Keratinocyte (primary cell): ENCODE results near the gene GLI2. TPM values are rescaled to one million over a fixed set of nuclear protein-coding genes. Genes with fewer than 3 reads are reported as not detected.

Source experiments
- DNase-seq: peaks from one replicate; pipeline ENCODE4 v3.0.0-alpha.2; 2011; ENCODE audit warnings: low read depth, missing footprints, low spot score
- FAIRE-seq: peaks from 2 replicates; lab custom pipeline; 2011; peaks lifted over from hg19 to GRCh38; lab: Jason Lieb, UNC
- H2AFZ ChIP-seq: 2 replicates; pipeline ENCODE4 v1.6.0; 2012; ENCODE audit warnings: low read length, control low read depth, inconsistent platforms; ENCODE audit not compliant: control insufficient read depth
- H3K27ac ChIP-seq: 2 replicates; pipeline ENCODE4 v1.5.1; 2011; ENCODE audit warnings: low read length; ENCODE audit not compliant: control insufficient read depth, insufficient read depth
- H3K27me3 ChIP-seq: 3 replicates; pipeline ENCODE4 v1.6.0; 2011; ENCODE audit warnings: low read length; ENCODE audit not compliant: control insufficient read depth, insufficient read depth; ENCODE audit errors: extremely low read depth
- H3K36me3 ChIP-seq, 2 experiments: 2 replicates in 1 of 2; 3 replicates in 1 of 2; pipeline ENCODE4 v1.5.1; 2011; ENCODE audit warnings: low read length in 2 of 2, mild to moderate bottlenecking in 1 of 2; ENCODE audit not compliant: control insufficient read depth in 2 of 2, insufficient read depth in 2 of 2; ENCODE audit errors: extremely low read depth in 1 of 2
- H3K4me1 ChIP-seq: 3 replicates; pipeline ENCODE4 v1.5.1; 2011; ENCODE audit warnings: low read length; ENCODE audit not compliant: control insufficient read depth, insufficient read depth; ENCODE audit errors: extremely low read depth
- H3K4me2 ChIP-seq: 3 replicates; pipeline ENCODE4 v1.6.0; 2011; ENCODE audit warnings: low read depth, low read length; ENCODE audit not compliant: control insufficient read depth, insufficient read depth; ENCODE audit errors: extremely low read depth
- H3K4me3 ChIP-seq, 3 experiments: fragments of 200-600 bp in 1 of 3; sonication (generic) in 1 of 3; 2 replicates in 2 of 3; 3 replicates in 1 of 3; pipeline ENCODE4 v1.5.1; 2011 to 2016; ENCODE audit warnings: low read length in 3 of 3, mild to moderate bottlenecking in 3 of 3, control low read depth in 2 of 3, inconsistent platforms in 1 of 3, low read depth in 1 of 3, mixed read lengths in 1 of 3, mixed run types in 1 of 3, moderate library complexity in 1 of 3; ENCODE audit not compliant: control insufficient read depth in 2 of 3, insufficient read depth in 2 of 3; ENCODE audit errors: extremely low read depth in 1 of 3
- H3K79me2 ChIP-seq: 2 replicates; pipeline ENCODE4 v1.6.0; 2012; ENCODE audit warnings: low read length; ENCODE audit not compliant: control insufficient read depth, insufficient read depth
- H3K9ac ChIP-seq: 3 replicates; pipeline ENCODE4 v1.6.0; 2011; ENCODE audit warnings: low read length; ENCODE audit not compliant: control insufficient read depth, insufficient read depth; ENCODE audit errors: extremely low read depth
- H3K9me1 ChIP-seq: 3 replicates; pipeline ENCODE4 v1.6.0; 2011; ENCODE audit warnings: low read length; ENCODE audit not compliant: control insufficient read depth, insufficient read depth; ENCODE audit errors: extremely low read depth
- H3K9me3 ChIP-seq: 2 replicates; pipeline ENCODE4 v1.5.1; 2012; ENCODE audit warnings: low read depth, low read length; ENCODE audit not compliant: control insufficient read depth
- H4K20me1 ChIP-seq: 3 replicates; pipeline ENCODE4 v1.6.0; 2011; ENCODE audit warnings: low read length; ENCODE audit not compliant: control insufficient read depth, insufficient read depth; ENCODE audit errors: extremely low read depth
- EZH2 ChIP-seq: IDR thresholded peaks from one replicate; pipeline ENCODE4 v1.6.1; 2012; ENCODE audit warnings: inconsistent platforms, mild to moderate bottlenecking, low read length, moderate library complexity
- dilution Hi-C: fragments of 300-500 bp; cut with MboI; formaldehyde crosslinking; loops from one replicate; pipeline ENCODE4 v1.7.0; 2020; ENCODE audit warnings: low sequenced_read_pairs; ENCODE audit not compliant: extremely low pct_ligation_motif_present
- polyA plus RNA-seq, 5 experiments: library from polyadenylated mRNA; depleted of rRNA in 3 of 5; stranded (reverse) in 3 of 5; stranded (forward) in 1 of 5; unstranded in 1 of 5; fragments of >200 nt; gene quantifications; 1 replicate in 1 of 5; 2 replicates in 3 of 5; 3 replicates in 1 of 5; pipeline versions ENCODE4 v1.2.1 to v1.2.3, GENCODE V29; 2011 to 2012; ENCODE audit warnings: missing spikeins in 2 of 5, low read depth in 1 of 5, low replicate concordance in 1 of 5
- TF ChIP-seq, protein P1 (sequence below), 3 experiments: IDR thresholded peaks in 1 of 3; conservative IDR thresholded peaks in 1 of 3; optimal IDR thresholded peaks in 1 of 3; 2 replicates in 2 of 3; 3 replicates in 1 of 3; pipeline versions ENCODE3 to v1.5.1; 2011; ENCODE audit warnings: low read length in 3 of 3, mild to moderate bottlenecking in 3 of 3, moderate library complexity in 2 of 3, control low read depth in 1 of 3, inconsistent platforms in 1 of 3; ENCODE audit not compliant: insufficient read depth in 2 of 3; ENCODE audit errors: extremely low read depth in 1 of 3

Gene GLI2
- polyA plus RNA-seq, 1 donor (not counting 4 experiments of a cell fraction or from before 2014, with no cell fraction given), result 0.04 TPM

GRCh38 chr2:120716641-120717585 lies 18.8 kb upstream of the GLI2 start:
- H3K9ac ChIP-seq, result no peak overlapping the region
- DNase-seq (no peak), FAIRE-seq (no peak)
- dilution Hi-C loops, result no loop called here
- H3K4me3 ChIP-seq, result no peak overlapping the region
- H3K4me2 ChIP-seq, result no peak overlapping the region
- H2AFZ ChIP-seq, result no peak overlapping the region
- no peaks in the 10 kb centered on the region for H4K20me1 ChIP-seq
- H3K9me1 ChIP-seq, result no peaks in the 10 kb centered on the region
- no peak overlapping the region for H3K27ac ChIP-seq
- H3K79me2 ChIP-seq, result no peaks in the 10 kb centered on the region
- H3K36me3 ChIP-seq, result no peaks in the 10 kb centered on the region
- no peak for TF ChIP-seq EZH2
- TF ChIP-seq, protein P1, sequence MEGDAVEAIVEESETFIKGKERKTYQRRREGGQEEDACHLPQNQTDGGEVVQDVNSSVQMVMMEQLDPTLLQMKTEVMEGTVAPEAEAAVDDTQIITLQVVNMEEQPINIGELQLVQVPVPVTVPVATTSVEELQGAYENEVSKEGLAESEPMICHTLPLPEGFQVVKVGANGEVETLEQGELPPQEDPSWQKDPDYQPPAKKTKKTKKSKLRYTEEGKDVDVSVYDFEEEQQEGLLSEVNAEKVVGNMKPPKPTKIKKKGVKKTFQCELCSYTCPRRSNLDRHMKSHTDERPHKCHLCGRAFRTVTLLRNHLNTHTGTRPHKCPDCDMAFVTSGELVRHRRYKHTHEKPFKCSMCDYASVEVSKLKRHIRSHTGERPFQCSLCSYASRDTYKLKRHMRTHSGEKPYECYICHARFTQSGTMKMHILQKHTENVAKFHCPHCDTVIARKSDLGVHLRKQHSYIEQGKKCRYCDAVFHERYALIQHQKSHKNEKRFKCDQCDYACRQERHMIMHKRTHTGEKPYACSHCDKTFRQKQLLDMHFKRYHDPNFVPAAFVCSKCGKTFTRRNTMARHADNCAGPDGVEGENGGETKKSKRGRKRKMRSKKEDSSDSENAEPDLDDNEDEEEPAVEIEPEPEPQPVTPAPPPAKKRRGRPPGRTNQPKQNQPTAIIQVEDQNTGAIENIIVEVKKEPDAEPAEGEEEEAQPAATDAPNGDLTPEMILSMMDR (optimal IDR thresholded peaks at IDR 0.05 in 1 of 3, IDR thresholded peaks at IDR 0.05 in 1 of 3, conservative IDR thresholded peaks at IDR 0.05 in 1 of 3; ENCODE audit: extremely low read depth in 1 of 3, insufficient read depth in 2 of 3, low read length in 3 of 3), result no peak
- H3K27me3 ChIP-seq, result no peaks in the 10 kb centered on the region
- peaks cover 13% of the 10 kb centered on the region for H3K4me1 ChIP-seq
- H3K9me3 ChIP-seq, result no peaks in the 10 kb centered on the region

- Histone ChIP-seq H3K79me2 (no peaks in the 10 kb centered on the region), H3K4me3 (no peak overlapping the region), H3K27ac (no peak overlapping the region), H4K20me1 (no peaks in the 10 kb centered on the region), H3K4me1 (peaks cover 5% of the 10 kb centered on the region), H3K27me3 (peaks cover 6% of the 10 kb centered on the region), H3K36me3 (no peaks in the 10 kb centered on the region), H3K9me3 (no peaks in the 10 kb centered on the region), H3K9me1 (no peaks in the 10 kb centered on the region), H2AFZ (no peak overlapping the region), H3K9ac (no peak overlapping the region), H3K4me2 (no peak overlapping the region)
- no peak for FAIRE-seq
- dilution Hi-C loops, result no loop called here
- DNase-seq, result no peak
- no peak for TF ChIP-seq EZH2
- TF ChIP-seq, protein P1 (optimal IDR thresholded peaks at IDR 0.05 in 1 of 3, IDR thresholded peaks at IDR 0.05 in 1 of 3, conservative IDR thresholded peaks at IDR 0.05 in 1 of 3; ENCODE audit: extremely low read depth in 1 of 3, insufficient read depth in 2 of 3, low read length in 3 of 3), result no peak
These were observed 16.2 kb upstream of the GLI2 start for GRCh38 chr2:120719491-120719890.
